ENCODE measurements around the gene PCSK7. TPM values are rescaled to one million over a fixed set of nuclear protein-coding genes. Genes with fewer than 3 reads are reported as not detected.

Gene PCSK7
- total RNA-seq, 1 donor from 2014 or later = 35.1 TPM

- no peak for DNase-seq (ENCODE audit: low read depth in 2 of 2)
These were observed 31.7 kb downstream of the PCSK7 start for GRCh38 chr11:117199916-117200812.

DNA sequence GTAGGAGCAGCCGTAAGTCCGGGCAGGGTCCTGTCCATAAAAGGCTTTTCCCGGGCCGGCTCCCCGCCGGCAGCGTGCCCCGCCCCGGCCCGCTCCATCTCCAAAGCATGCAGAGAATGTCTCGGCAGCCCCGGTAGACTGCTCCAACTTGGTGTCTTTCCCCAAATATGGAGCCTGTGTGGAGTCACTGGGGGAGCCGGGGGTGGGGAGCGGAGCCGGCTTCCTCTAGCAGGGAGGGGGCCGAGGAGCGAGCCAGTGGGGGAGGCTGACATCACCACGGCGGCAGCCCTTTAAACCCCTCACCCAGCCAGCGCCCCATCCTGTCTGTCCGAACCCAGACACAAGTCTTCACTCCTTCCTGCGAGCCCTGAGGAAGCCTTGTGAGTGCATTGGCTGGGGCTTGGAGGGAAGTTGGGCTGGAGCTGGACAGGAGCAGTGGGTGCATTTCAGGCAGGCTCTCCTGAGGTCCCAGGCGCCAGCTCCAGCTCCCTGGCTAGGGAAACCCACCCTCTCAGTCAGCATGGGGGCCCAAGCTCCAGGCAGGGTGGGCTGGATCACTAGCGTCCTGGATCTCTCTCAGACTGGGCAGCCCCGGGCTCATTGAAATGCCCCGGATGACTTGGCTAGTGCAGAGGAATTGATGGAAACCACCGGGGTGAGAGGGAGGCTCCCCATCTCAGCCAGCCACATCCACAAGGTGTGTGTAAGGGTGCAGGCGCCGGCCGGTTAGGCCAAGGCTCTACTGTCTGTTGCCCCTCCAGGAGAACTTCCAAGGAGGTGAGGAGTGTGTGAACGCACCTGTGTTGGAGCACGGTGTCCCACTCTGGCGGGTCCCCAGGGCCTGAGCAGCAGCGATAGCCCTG, 32.6 kb downstream of the PCSK7 start, which contains the start of gene TAGLN:
TSS of gene TAGLN (plus strand) at position 318 of the 863 bp plus-strand sequence. CDS start 3,644 bp downstream, outside the sequence.
- peak; percentile 24 to 74 for DNase-seq (ENCODE audit: low read depth in 2 of 2)

DNA sequence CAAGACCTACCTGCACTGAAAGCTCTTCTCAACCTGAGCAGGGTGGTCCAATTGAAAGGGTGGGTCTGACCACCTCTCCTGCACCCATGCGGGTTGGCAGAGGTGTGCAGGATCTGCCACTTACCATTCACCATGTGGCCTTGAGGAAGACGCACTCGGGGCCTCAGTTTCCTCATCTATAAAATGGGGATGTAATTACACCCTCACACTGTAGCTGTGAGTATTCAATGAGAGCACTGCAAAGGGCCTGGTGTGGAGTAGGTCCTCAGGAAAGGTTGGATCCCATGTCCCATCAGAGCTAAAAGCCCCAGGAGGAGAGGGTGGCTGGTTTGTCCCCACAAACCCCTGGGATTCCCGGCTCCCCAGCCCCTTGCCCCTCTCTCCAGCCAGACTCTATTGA, 33.3 kb downstream of the PCSK7 start:
- DNase-seq (ENCODE audit: low read depth in 2 of 2) = no peak

DNA sequence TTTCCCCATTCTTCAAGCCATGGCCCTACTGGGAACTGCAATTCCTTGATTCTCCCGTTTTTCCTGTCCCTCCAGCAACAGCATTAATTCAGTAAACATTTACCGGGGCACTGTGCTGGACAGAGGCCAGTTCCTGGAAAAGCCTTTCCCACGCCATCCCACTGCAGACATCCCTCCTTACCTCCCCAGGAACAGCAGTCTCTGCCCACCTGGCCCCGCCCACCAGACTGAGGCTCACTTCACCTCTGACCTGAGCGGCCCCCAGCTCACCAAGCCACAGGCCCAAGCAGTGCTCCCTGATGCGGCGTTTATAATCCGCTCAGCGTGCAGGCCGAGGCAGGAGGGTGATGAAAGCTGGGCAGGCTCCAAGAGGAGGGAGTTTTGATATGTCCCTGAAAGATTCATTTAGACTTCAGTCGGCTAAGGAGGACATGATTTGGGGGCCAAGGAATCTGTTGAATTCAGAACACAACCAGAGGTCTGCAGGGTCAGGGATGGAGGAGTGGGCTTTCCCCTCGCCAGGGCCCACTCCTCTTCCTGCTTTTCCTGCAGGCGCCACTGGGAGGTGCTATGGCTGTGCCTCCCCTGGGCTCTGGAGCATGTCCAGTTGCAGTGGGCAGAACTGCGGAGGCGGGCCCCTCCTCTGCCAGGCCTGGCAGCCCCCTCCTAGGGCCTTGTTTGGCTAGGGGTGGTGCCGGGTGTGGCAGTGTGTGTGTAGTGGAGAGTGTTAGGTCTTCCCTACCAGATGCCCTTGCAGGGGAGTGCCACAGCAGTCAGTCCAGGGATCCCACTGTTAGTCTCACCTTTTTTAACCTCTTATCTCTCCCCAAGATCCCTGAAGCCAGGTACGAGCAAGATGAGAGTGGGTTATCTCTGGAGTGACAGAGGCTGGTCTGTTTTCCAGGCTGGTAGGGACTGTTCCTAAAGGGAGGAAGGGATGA, 34.1 kb downstream of the PCSK7 start:
- peak; percentile 35 for DNase-seq (ENCODE audit: low read depth in 2 of 2)

- DNase-seq (ENCODE audit: low read depth in 2 of 2) = no peak
These were observed 34.9 kb downstream of the PCSK7 start for GRCh38 chr11:117197006-117197405.

- DNase-seq (ENCODE audit: low read depth in 2 of 2) = no peak
These were observed 36.1 kb downstream of the PCSK7 start for GRCh38 chr11:117195761-117196160.

- no peak for DNase-seq (ENCODE audit: low read depth in 2 of 2)
These were observed 36.6 kb downstream of the PCSK7 start for GRCh38 chr11:117195258-117195657.

GRCh38 chr11:117194267-117194666, 37.6 kb downstream of the PCSK7 start:
- no peak for DNase-seq (ENCODE audit: low read depth in 2 of 2)

DNA sequence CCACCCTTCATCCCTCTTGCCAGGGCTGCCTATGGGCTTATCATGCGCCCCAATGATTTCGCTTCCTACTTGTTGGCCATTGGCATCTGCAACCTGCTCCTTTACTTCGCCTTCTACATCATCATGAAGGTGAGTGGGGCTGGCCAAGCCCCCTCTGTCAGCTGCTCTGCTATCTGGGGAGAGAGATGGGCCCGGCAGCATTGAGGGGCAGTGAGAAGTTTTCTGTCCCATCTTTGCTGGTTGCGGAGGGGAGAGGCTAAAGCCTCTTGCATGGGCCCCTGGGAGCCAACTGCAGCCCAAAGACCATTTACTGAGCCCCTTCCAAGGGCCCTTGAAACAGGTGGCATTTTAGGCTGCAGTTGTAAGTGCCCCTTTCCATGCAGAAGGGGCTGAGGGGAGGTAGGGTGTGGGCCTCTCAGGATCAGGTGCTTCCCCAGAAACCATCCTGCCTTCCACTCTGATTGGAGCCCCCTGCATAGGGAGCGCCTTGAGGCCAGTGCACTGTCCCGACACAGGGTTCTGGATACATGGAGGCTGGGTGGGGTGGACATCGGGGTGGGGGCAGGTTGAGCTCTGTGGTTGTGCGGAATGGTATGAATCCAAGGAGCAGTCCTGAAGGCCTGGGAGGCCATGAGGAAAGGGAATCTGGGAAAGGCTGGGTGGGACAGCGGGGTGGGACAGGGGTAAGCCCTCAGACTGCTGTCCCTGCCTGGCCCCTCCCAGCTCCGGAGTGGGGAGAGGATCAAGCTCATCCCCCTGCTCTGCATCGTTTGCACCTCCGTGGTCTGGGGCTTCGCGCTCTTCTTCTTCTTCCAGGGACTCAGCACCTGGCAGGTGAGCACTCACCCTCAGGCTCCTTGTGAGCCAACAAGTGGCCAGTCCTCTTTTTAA, 38.5 kb downstream of the PCSK7 start:
- no peak for DNase-seq (ENCODE audit: low read depth in 2 of 2)

DNA sequence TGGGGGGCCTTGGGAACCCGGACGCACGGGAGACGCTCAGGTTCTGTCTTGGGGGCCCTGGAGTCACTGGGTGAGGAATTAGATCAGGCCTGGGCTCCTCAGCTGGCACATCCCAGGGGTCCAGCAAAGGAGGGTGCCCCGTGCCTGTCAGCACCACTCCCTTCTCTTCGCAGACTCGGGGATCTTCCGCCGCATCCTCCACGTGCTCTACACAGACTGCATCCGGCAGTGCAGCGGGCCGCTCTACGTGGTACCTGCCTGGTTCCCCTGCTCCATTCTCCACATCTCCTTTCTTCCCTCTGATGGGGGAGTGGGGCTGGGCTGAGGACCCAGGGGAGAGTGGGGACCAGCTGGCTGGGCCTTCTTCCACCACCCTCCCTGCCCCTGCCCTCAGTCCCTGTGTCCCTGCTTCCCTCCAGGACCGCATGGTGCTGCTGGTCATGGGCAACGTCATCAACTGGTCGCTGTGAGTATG, 39.4 kb downstream of the PCSK7 start:
- no peak for DNase-seq (ENCODE audit: low read depth in 2 of 2)

- no peak for DNase-seq (ENCODE audit: low read depth in 2 of 2)
These were observed 40.0 kb downstream of the PCSK7 start for GRCh38 chr11:117191680-117192400.

GRCh38 chr11:117189941-117190544, 41.8 kb downstream of the PCSK7 start:
- DNase-seq (ENCODE audit: low read depth in 2 of 2) = no peak

- DNase-seq (ENCODE audit: low read depth in 2 of 2) = no peak
These were observed 42.5 kb downstream of the PCSK7 start for GRCh38 chr11:117189191-117189940.

- DNase-seq (ENCODE audit: low read depth in 2 of 2) = no peak
These were observed 43.2 kb downstream of the PCSK7 start for GRCh38 chr11:117188620-117189081.

DNA sequence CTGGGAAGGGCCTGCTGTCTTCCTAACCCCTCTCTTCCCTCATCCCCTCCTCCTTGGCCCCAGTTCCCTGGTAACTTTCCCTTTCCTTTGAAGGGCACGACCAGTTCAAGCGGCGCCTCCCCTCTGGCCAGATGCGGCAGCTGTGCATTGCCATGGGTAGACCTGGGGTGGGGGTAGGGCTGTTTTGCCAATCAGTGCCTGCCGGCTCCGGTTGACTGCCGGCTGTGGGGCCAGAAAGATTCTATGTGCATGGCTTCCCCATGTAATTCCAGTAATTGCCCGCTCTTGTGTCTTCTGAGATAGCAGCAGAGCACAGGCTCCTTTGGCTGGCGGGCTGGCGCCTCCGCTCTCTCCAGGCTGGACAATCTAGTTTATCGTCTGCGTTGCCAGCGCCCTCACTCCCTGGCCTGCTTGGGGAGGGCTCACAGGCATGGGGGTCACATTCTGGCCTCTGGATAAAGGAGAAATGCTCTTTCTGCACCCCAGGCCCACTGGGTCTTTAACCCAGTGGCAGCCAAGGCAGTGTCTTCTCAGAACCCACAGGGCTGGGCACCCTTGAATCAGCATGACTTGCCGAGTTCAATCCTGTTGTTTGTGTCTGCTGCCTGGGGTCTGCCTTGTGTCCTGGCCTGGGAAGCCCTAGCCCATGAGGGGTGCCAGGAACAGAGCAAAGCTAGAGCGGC, 43.9 kb downstream of the PCSK7 start:
- DNase-seq (ENCODE audit: low read depth in 2 of 2) = no peak

DNA sequence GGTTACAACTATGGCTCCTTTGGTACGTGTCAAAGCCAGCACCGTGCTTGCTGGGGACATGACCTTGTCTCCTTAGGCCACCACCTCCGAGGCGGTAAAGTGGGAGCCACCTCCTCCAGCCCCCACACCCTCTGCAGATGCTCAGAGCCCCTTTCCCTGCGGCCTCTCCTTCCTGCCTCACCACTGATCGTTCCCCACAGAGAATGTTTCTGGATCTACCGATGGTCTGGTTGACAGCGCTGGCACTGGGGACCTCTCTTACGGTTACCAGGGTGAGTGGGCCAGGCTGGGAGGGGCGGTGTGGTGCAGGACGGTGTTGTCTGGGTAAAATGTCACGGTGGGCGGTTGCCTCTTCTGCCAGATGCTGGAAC, 44.5 kb downstream of the PCSK7 start:
- DNase-seq (ENCODE audit: low read depth in 2 of 2) = no peak

DNA sequence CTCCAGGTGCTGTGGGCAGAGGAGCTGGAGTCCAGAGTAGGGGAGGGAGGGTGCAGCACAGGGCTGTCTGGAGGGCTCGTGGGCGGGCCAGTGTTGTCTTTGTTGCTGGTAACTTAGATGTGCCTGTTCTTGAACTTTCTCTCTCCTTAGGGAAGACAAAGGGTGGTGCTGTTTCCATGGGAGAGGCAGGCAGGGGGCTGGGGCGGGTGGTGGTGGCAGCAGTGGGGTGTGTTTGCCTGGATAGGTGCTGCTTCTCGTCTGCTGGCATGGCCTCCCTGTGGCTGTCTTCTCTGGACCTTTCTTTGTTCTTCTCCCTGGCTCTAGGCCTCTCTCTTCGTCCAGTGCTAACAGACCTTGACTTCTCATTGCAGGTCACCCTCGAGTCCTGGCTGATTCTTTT, 44.9 kb downstream of the PCSK7 start:
- DNase-seq (ENCODE audit: low read depth in 2 of 2) = no peak

DNA sequence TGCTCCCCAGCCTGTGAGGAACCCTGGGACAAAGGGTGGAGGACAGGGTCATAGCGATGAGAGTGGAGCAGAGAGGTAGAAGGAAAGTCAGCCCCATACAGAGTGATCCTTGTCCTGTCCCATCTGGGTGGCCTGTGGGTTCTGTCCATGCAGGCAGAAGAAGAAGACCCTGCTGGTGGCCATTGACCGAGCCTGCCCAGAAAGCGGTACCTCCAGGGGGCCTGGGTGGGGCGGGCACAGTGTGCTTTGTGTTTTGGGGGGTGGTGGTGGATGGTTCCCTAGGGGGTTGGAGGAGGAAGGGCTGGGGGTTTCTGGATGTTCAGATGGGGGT, 45.5 kb downstream of the PCSK7 start:
- DNase-seq (ENCODE audit: low read depth in 2 of 2) = no peak
